HG02938 (cell line): ENCODE data around the gene MRRF.

Source experiments
- ATAC-seq: cut with Tn5 transposase; IDR thresholded peaks from one replicate; pipeline ENCODE4 v1.9.1; 2021; ENCODE audit warnings: mild to moderate bottlenecking, moderate library complexity; ENCODE audit not compliant: unreplicated experiment

MRRF gene

GRCh38 chr9:122228191-122228567, 36.5 kb upstream of the MRRF start:
- ATAC-seq: no peak

GRCh38 chr9:122228568-122229484, 35.9 kb upstream of the MRRF start, which contains the start of gene LHX6:
Gene LHX6 (minus strand): TSS chr9:122228957. CDS start chr9:122228740, 217 bp downstream.
- no peak for ATAC-seq

GRCh38 chr9:122229485-122229837, 35.2 kb upstream of the MRRF start:
- no peak for ATAC-seq

- ATAC-seq: no peak
Observed at GRCh38 chr9:122232796-122233306, 31.8 kb upstream of the MRRF start.

- ATAC-seq: no peak
Observed at GRCh38 chr9:122234022-122234748, 30.5 kb upstream of the MRRF start.

GRCh38 chr9:122236681-122237080, 28.0 kb upstream of the MRRF start:
- no peak for ATAC-seq

GRCh38 chr9:122239722-122240121, 25.0 kb upstream of the MRRF start:
- ATAC-seq: no peak

- no peak for ATAC-seq
Observed at GRCh38 chr9:122244349-122244748, 20.3 kb upstream of the MRRF start.

- no peak for ATAC-seq
Observed at GRCh38 chr9:122246666-122247065, 18.0 kb upstream of the MRRF start.

- ATAC-seq: no peak
Observed at GRCh38 chr9:122248448-122248865, 16.2 kb upstream of the MRRF start.

- no peak for ATAC-seq
Observed at GRCh38 chr9:122251351-122251750, 13.3 kb upstream of the MRRF start.

GRCh38 chr9:122252796-122253195, 11.9 kb upstream of the MRRF start:
- no peak for ATAC-seq

GRCh38 chr9:122254761-122255160, 9.9 kb upstream of the MRRF start:
- ATAC-seq: no peak

GRCh38 chr9:122256206-122256605, 8.5 kb upstream of the MRRF start:
- no peak for ATAC-seq

- no peak for ATAC-seq
Observed at GRCh38 chr9:122258886-122259415, 5.7 kb upstream of the MRRF start.

GRCh38 chr9:122261469-122261881, 3.2 kb upstream of the MRRF start:
- ATAC-seq: no peak

GRCh38 chr9:122262073-122262472, 2.6 kb upstream of the MRRF start:
- ATAC-seq: no peak

- no peak for ATAC-seq
Observed at GRCh38 chr9:122263699-122264349, 858 bp upstream of the MRRF start.

GRCh38 chr9:122265149-122265915, 650 bp downstream of the MRRF start:
- ATAC-seq: peak; percentile 23
